Measurements from ENCODE around the gene MCU. TPM values are rescaled to one million over a fixed set of nuclear protein-coding genes. Genes with fewer than 3 reads are reported as not detected.

MCU gene
- total RNA-seq, 1 experiment from 2014 or later = 70.2 TPM

DNA sequence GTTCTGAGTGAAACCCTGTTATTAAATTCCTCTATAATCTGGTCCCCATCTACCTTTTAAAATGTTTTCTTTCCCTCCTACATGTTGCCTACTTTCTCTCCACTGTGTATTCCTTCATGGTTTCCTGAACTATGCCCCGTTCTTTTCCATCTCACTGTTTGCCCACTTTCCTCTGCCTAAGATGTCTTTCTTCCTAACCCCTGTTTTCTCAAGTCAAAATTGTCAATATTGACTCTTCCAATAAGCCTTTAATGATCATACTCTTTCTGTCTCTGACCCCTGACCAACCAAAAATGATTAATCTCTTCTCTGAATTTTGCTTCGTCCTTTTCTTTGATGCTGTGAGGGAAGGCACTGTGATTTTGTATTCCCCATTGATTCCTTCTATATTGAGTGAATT is 171.0 kb downstream of the MCU start:
- Mint-ChIP-seq H3K27ac (ENCODE audit: unreplicated experiment) (no peak overlapping the region), H3K9me3 (ENCODE audit: low read depth, unreplicated experiment) (no peaks in the 10 kb centered on the region), H3K4me3 (ENCODE audit: low read depth, unreplicated experiment) (no peak overlapping the region), H3K4me1 (ENCODE audit: low read depth, unreplicated experiment) (no peaks in the 10 kb centered on the region), H3K27me3 (ENCODE audit: unreplicated experiment) (no peaks in the 10 kb centered on the region), H3K36me3 (ENCODE audit: insufficient read depth, unreplicated experiment) (peaks cover 25% of the 10 kb centered on the region)
- intact Hi-C loops (cut with micrococcal nuclease; ENCODE audit: unreplicated experiment) = no loop called here
- CTCF ChIA-PET = no interaction called here
- no peak for DNase-seq
- no TSS peak for BruUV-seq (replicated peaks)
- TF ChIP-seq, protein P1, sequence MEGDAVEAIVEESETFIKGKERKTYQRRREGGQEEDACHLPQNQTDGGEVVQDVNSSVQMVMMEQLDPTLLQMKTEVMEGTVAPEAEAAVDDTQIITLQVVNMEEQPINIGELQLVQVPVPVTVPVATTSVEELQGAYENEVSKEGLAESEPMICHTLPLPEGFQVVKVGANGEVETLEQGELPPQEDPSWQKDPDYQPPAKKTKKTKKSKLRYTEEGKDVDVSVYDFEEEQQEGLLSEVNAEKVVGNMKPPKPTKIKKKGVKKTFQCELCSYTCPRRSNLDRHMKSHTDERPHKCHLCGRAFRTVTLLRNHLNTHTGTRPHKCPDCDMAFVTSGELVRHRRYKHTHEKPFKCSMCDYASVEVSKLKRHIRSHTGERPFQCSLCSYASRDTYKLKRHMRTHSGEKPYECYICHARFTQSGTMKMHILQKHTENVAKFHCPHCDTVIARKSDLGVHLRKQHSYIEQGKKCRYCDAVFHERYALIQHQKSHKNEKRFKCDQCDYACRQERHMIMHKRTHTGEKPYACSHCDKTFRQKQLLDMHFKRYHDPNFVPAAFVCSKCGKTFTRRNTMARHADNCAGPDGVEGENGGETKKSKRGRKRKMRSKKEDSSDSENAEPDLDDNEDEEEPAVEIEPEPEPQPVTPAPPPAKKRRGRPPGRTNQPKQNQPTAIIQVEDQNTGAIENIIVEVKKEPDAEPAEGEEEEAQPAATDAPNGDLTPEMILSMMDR (IDR thresholded peaks at IDR 0.05; ENCODE audit: unreplicated experiment) = no peak

- Mint-ChIP-seq H3K9me3 (ENCODE audit: low read depth, unreplicated experiment) (peaks cover 6% of the 10 kb centered on the region), H3K36me3 (ENCODE audit: insufficient read depth, unreplicated experiment) (peaks cover 19% of the 10 kb centered on the region), H3K4me1 (ENCODE audit: low read depth, unreplicated experiment) (no peaks in the 10 kb centered on the region), H3K27me3 (ENCODE audit: unreplicated experiment) (no peaks in the 10 kb centered on the region), H3K27ac (ENCODE audit: unreplicated experiment) (no peak overlapping the region), H3K4me3 (ENCODE audit: low read depth, unreplicated experiment) (no peak overlapping the region)
- BruUV-seq (replicated peaks) = no TSS peak
- intact Hi-C loops (cut with micrococcal nuclease; ENCODE audit: unreplicated experiment) = loop anchor here (1.0 kb wide), 1 partner anchor 511 kb away; no protein-coding TSS in a partner anchor
- DNase-seq = peak; percentile 28
- CTCF ChIA-PET = no interaction called here
- TF ChIP-seq, protein P1 (IDR thresholded peaks at IDR 0.05; ENCODE audit: unreplicated experiment) = peak; percentile 71
These were observed 183.5 kb downstream of the MCU start for GRCh38 chr10:72875250-72876055.

DNA sequence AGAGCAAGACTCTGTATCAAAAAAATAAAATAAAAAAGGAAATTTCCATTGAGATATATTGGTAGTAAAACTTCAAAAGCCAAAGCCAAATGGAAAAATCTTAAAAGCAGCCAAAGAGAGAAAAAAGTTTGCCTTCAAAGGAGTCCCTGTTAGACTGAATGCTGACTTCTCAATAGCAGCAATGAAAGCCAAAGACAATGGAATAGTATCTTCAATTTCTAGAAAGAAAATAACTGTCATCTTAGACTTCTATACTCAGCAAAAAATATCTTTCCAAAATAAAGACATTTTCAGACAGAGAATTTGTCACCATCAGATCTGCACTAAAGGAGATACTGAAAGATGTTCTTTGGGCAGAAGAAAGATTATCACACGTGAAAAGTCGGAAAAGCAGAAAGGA is 187.3 kb downstream of the MCU start:
- TF ChIP-seq, protein P1 (IDR thresholded peaks at IDR 0.05; ENCODE audit: unreplicated experiment) = no peak
- intact Hi-C loops (cut with micrococcal nuclease; ENCODE audit: unreplicated experiment) = no loop called here
- Mint-ChIP-seq H3K9me3 (ENCODE audit: low read depth, unreplicated experiment) (peaks cover 9% of the 10 kb centered on the region), H3K4me3 (ENCODE audit: low read depth, unreplicated experiment) (no peak overlapping the region), H3K27me3 (ENCODE audit: unreplicated experiment) (no peaks in the 10 kb centered on the region), H3K27ac (ENCODE audit: unreplicated experiment) (no peak overlapping the region), H3K36me3 (ENCODE audit: insufficient read depth, unreplicated experiment) (peaks cover 20% of the 10 kb centered on the region), H3K4me1 (ENCODE audit: low read depth, unreplicated experiment) (no peaks in the 10 kb centered on the region)
- CTCF ChIA-PET = no interaction called here
- BruUV-seq (replicated peaks) = no TSS peak
- no peak for DNase-seq

DNA sequence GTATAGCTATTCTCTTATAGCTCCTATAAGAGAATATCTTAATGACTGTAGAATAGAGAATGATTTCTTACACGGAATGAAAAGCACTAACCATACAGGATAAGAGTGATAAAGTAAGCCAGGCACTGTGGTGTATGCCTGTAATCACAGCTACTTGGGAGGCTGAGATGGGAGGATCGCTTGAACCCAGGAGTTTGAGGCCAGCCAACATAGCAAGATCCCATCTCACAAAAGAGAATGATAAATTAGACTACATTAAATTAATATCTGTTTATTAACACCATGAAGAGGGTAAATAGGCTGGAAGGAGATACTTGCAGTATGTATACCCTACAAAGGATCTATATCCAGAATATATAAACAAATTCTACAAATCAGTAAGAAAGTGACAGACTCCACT is 189.3 kb downstream of the MCU start:
- TF ChIP-seq, protein P1 (IDR thresholded peaks at IDR 0.05; ENCODE audit: unreplicated experiment) = no peak
- Mint-ChIP-seq H3K27ac (ENCODE audit: unreplicated experiment) (no peak overlapping the region), H3K9me3 (ENCODE audit: low read depth, unreplicated experiment) (peaks cover 9% of the 10 kb centered on the region), H3K4me3 (ENCODE audit: low read depth, unreplicated experiment) (no peak overlapping the region), H3K36me3 (ENCODE audit: insufficient read depth, unreplicated experiment) (peaks cover 38% of the 10 kb centered on the region), H3K27me3 (ENCODE audit: unreplicated experiment) (no peaks in the 10 kb centered on the region), H3K4me1 (ENCODE audit: low read depth, unreplicated experiment) (no peaks in the 10 kb centered on the region)
- intact Hi-C loops (cut with micrococcal nuclease; ENCODE audit: unreplicated experiment) = no loop called here
- DNase-seq = no peak
- no TSS peak for BruUV-seq (replicated peaks)
- CTCF ChIA-PET = interaction anchor here (0.6 kb wide), 1 partner anchor 25 kb away, joined by 5 read pairs; no protein-coding TSS in a partner anchor

Data from Calu3 (cell line).